Cerebellar cortex (tissue), 1 donor: ENCODE measurements around the gene LAMB2.

Source experiments
- DNase-seq: peaks from one replicate; pipeline ENCODE4 v3.0.0-alpha.2; 2015; ENCODE audit warnings: low spot score

The LAMB2 gene

GRCh38 chr3:49132437-49133225, at the start of gene LAMB2:
Gene LAMB2 (minus strand): TSS chr3:49133050. CDS start chr3:49132867, 183 bp downstream.
- peak; percentile 78 for DNase-seq

- DNase-seq, result no peak
Measured at GRCh38 chr3:49181351-49181750, 48.5 kb upstream of the LAMB2 start.

DNA sequence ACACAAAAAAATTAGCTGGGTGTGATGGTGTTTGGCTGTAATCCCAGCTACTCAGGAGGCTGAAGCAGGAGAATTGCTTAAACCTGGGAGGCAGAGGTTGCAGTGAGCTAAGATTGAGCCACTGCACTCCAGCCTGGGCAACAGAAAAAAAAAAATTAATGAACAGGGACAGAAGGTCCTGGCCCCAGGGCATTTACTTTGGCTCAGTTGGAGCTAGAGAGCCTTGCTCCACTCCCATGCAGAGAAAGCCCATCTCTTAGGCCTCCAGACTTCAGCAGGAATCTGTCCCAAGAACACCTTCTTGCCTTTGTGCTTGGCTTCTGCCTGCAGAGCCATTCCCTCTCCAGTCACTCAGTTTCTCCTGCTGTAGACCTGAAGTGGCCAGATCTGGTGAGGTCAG, 47.3 kb upstream of the LAMB2 start:
- no peak for DNase-seq

DNA sequence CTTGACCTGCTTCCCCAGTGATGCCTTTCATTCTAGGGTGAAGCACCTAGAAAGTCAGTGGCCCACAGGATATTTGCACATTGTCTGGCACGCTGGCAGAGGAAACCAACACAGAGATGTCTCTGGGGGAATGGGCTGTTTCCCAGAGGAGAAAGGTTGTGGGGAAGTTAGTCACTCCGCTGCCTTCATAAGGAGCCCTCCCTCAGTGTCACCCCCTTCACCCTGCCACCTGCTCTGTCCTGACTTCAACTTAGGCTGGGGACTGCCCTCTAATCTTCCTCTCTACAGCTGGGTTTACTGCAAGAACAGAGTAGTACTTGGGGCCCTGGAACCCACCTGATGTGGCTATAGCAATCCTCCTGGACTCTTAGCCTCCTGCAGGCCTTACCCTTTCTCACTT, 44.2 kb upstream of the LAMB2 start:
- no peak for DNase-seq

DNA sequence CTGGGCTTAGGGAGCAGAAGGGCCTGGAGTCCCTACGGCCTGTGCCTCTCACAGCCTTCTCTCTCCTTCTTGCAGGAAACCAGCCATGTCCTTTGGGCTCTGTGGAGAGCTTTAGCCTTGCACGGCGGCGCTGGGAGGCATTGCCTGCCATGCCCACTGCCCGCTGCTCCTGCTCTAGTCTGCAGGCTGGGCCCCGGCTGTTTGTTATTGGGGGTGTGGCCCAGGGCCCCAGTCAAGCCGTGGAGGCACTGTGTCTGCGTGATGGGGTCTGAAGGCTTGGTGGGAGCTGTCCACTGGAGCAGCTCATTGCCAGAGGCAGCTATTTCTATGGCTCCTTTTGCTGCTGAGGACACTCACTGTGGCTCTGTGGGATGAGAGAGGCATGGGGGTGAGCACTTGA, 42.7 kb upstream of the LAMB2 start:
- no peak for DNase-seq

DNA sequence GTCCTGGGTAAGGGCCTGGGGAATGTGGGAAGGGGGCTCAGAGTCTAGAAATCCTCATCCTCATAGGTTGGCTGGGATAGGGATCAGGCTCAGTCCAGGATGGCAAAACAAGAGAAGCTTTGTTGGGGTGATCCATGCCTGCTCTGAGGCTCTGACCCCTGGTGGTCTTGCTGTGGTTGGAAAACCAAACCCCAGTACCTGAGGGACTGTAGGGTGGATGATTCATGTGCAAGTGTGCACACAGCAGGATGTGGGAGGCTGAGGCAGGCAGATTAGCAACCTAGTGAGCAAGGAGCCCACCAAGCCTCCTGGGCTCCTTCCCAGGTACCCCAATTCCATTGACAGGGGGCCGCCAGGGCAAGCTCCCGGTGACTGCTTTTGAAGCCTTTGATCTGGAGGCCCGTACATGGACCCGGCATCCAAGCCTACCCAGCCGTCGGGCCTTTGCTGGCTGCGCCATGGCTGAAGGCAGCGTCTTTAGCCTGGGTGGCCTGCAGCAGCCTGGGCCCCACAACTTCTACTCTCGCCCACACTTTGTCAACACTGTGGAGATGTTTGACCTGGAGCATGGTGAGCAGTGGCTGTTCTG, 41.6 kb upstream of the LAMB2 start:
- no peak for DNase-seq

- DNase-seq, result no peak
Measured at GRCh38 chr3:49173792-49174170, 40.9 kb upstream of the LAMB2 start.

GRCh38 chr3:49173116-49173791, 40.4 kb upstream of the LAMB2 start:
- no peak for DNase-seq

DNA sequence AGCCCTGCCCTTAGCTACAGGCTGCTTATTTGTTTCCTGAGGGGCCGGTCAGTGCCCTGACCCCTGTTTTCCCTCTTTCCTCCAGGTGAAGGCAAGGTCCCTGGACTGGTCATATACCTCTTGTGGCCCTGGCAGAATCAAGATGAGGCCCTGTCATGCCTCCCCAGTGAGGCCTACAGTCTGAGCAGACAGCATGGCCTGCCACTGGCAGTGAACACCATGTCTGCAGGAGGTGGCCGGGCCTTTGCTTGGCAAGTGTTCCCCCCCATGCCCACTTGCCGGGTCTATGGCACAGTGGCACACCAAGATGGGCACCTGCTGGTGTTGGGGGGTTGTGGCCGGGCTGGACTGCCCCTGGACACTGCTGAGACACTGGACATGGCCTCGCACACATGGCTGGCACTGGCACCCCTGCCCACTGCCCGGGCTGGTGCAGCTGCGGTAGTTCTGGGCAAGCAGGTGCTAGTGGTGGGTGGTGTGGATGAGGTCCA, 39.7 kb upstream of the LAMB2 start:
- no peak for DNase-seq

GRCh38 chr3:49171775-49172500, 39.1 kb upstream of the LAMB2 start:
- no peak for DNase-seq

- DNase-seq, result peak; percentile 80
Measured at GRCh38 chr3:49171119-49171774, 38.4 kb upstream of the LAMB2 start, which contains the start of gene KLHDC8B. Gene KLHDC8B (plus strand): TSS chr3:49171598. CDS start chr3:49172770, 1,172 bp downstream.

DNA sequence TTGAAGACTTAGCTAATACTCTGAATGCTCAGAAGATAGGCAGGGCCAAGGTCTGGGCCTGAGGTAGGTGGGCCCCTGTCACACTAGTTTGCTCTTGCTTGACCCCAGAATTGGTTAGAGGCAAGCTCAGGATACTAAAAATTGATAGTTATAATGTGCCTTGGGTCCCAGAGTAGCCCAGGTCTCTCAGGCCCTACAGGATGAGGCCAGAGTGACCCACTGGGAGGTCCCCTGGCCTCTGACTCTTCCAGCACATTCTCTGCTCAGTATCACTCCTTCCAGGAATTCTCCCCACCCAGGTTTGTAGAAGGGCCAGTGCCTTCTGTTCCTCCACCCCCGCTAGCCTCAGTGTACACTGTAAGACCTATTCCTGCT, 37.9 kb upstream of the LAMB2 start:
- no peak for DNase-seq

DNA sequence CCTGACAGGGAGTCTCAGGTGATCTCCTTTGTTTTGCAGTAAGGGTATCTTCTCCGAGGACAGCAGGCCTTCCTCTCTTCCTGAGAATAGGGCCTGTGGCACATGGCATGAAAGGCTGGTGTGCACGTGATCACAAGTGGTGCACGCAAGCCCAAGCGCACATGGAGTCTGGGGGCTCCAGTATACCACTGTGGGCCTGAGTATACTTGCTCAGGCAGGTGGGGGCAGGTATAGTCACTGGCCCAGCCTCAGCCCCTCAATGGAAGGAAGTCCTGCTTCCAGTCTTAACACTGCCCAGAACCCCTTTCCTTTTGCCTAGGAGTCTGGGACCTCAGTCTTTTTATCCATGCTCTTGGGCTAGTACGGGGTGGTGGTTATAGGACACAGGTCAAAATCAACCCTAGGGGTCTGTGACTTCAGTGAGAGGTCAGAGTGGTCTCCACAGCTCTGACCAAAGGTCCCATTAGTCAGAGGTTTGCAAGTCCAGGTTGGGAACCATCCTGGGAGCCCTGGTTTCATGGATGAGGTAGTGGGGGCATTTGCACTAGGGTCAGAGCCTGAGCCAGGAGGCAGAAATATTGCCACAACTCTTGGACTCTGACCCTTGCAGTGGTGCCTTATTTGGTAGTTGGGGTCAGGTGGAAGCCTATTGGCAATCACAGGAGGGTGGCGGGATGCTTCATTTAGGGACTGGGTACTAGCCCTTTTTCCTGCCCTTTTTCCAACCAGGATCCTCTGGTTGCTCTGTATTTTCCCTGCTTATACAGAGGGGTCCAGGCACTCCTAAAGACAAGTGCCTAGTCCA, 34.1 kb upstream of the LAMB2 start:
- no peak for DNase-seq

GRCh38 chr3:49165771-49166751, 33.2 kb upstream of the LAMB2 start, which contains the start of gene CCDC71:
Gene CCDC71 (minus strand): TSS chr3:49166331. CDS start chr3:49164208, 2,123 bp downstream.
- DNase-seq, result peak; percentile 57

DNA sequence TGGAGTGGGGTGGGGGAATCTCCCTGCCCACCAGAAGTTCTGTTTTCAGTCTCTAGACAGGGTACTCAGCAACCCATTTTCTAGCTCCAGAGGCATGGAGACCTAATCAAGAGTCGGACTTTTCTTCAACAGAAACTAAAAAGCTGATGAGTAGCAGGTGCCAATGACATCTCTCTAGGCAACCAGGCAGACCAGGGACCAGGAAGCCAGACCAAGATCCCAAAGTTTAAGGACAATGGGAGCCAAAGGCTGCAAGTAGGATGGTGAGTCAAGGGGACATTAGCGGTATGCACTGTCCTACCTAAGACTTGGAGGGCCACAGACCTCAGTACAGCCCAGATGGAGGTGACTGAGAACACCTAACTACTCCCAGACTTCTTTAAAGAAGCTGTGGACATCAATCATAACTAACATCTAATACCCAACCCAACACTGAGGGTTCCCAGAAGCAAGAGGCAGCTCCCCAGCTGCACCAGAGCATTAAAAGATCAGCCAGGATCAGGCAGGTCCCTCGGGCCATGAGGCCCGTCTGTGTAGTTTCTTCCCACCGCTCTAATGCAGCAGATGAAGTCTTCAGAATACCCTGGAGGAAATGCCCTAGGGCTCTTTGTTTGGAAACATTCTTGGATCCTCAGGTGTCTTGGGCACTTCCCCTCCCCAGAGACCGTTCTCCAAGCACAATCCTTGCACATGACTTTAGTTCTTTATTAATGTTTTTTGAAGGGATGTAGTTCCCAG, 32.3 kb upstream of the LAMB2 start:
- DNase-seq, result no peak

GRCh38 chr3:49163609-49164008, 30.8 kb upstream of the LAMB2 start:
- DNase-seq, result no peak

GRCh38 chr3:49162751-49163419, 30.0 kb upstream of the LAMB2 start:
- no peak for DNase-seq

DNA sequence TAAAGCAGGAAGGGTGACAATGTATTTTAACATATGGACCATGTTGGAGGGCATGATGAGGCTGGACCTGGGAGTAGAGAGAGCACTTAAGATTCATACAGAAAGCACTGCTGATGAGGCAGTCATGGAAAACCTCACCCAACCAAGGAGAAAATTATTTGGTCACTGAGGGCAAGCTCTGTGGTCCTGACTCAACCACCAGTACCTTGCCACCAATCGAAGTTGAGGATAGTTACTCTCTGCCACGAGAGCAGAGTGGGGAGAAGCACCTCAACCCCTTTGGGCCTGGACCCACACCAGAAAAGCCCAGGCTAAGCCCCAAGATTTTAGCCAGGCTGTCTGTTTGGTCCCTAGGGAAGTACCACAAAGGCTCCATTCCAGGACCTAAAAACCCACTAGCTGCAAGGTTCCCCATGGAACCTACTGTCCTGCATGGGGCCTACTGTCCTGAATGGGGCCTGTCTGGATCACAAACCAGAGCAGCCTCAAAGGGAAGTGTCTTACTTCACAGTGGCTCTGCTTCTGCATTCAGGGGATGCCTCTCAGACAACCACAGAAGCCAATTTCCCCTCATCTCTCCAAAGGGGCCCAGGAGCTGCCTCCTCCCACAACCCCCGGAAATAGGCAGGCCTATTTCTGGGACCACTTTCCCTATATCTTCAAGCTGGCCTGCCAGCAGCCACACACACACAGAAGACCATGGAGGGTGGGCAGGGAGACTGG, 29.1 kb upstream of the LAMB2 start:
- DNase-seq, result no peak
